GM21528 (cell line): ENCODE data around the gene DACT3.
A peak's percentile ranks its signal among the peaks of the same experiment; 100 is the strongest.

ENCODE experiments used
- ATAC-seq: cut with Tn5 transposase; IDR thresholded peaks from one replicate; pipeline ENCODE4 v1.9.1; 2021; ENCODE audit warnings: mild to moderate bottlenecking, moderate library complexity; ENCODE audit not compliant: unreplicated experiment, low FRiP score

Gene DACT3, protein sequence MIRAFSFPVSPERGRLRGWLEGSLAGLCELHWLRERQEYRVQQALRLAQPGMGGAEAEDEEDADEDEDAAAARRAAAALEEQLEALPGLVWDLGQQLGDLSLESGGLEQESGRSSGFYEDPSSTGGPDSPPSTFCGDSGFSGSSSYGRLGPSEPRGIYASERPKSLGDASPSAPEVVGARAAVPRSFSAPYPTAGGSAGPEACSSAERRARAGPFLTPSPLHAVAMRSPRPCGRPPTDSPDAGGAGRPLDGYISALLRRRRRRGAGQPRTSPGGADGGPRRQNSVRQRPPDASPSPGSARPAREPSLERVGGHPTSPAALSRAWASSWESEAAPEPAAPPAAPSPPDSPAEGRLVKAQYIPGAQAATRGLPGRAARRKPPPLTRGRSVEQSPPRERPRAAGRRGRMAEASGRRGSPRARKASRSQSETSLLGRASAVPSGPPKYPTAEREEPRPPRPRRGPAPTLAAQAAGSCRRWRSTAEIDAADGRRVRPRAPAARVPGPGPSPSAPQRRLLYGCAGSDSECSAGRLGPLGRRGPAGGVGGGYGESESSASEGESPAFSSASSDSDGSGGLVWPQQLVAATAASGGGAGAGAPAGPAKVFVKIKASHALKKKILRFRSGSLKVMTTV

DNA sequence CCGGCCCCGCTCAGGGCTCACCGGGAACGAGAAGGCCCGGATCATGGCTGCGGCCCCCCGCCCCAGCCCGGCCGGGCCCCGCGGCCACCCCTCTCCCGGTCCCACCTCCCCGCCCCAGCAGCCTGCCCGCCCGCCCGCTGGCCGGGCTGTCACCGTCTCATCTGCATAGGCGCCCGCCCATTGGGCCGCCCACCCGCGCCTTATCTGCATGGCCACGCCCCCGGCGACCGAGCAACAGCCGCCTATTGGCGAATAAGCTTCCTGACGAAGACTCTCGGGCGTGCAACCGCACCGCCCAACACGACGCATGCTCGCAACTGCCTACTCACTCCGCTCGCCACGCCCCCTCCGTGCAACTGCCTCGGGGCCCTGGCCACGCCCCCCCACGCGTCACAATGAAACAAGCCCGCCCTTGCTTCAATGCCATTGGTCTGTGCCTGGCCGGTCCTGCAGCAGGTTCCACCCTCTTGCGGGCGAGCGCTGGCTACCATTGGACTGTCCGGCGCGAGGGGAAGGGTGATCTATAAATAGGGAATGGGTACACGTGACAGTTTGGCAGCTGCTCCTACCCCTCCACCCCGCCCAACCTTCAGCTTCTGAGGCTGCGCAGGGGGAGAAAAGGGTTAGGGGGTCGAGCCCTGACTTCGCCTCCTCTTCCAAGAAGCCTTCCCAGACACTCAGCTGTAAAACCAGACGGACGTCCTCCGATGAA lies at the start of gene DACT3:
DACT3 (minus strand) TSS at position 163 of the 712 bp plus-strand sequence; CDS start at position 45, 118 bp downstream.
- ATAC-seq, result peak; percentile 89

DNA sequence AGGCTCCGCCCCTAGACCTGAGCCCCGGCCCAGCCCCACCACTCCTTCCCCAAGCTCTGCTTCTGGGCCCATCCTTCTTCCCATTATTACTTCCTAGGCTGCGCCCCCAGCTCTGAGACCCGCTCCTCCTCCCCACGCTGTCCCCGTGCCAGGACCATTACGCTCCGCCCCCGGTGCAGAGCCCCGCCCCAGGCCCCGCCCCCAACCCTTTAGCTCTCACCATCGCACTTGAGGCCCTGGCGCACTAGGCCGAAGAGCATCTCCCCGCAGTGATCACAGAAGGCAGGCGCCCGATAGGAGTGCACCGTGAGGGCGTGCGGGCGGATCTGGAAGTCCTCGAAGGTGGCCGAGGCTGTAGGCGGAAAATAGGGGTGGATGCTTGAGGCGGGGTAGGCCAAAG lies 49.7 kb upstream of the DACT3 start:
- no peak for ATAC-seq

DNA sequence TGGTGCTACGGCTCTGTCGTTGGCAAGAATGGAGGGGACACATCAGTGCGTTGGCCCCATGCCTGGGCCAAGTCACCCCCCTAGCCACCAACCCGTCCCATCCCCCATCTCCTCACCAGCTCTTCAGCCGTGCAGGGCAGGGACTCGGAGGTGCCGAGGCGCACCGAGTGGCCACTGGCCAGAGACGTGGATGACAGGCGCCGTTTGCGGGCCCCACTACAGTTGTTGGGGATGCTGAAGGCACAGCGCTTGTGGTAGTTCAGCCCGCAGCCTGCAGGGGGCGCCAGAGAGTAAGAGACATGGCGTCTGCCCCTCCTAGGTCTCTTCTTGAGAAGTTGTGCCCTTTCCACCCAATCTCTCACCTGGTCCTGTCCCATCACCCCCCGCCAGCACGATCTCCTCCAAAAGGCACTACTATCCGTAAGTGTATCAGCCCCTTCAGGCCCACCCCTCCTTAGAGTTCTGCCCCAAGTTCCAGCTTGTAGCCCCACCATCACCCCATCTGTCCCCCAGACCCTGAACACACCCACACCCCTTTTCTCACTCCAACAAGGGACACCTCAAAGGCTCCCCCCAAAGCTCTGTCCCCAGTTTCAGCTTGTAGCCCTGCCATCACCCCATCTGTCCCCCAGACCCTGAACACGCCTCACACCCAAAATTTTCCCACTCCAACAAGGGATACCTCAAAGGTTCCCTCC lies 43.5 kb upstream of the DACT3 start:
- no peak for ATAC-seq

DNA sequence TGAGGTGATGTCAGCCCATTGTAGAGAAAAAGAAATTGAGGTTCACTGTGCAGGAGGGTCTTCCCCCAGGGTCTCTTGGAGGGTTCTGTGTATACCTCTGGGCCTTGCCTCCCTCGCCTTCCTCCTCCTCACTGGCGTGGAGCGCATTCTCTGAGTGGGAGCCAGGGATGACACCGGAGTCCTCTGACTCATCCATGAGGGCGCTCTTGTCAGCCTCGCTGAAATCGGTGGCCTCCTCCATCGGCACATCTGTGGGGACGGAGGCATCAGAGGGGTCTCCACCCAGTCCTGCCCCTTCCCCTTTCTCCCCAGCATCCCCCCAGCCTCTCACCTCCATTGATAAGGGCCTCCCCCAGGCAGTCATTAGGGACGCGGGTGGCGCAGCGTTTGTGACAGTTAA lies 39.7 kb upstream of the DACT3 start:
- ATAC-seq, result no peak

DNA sequence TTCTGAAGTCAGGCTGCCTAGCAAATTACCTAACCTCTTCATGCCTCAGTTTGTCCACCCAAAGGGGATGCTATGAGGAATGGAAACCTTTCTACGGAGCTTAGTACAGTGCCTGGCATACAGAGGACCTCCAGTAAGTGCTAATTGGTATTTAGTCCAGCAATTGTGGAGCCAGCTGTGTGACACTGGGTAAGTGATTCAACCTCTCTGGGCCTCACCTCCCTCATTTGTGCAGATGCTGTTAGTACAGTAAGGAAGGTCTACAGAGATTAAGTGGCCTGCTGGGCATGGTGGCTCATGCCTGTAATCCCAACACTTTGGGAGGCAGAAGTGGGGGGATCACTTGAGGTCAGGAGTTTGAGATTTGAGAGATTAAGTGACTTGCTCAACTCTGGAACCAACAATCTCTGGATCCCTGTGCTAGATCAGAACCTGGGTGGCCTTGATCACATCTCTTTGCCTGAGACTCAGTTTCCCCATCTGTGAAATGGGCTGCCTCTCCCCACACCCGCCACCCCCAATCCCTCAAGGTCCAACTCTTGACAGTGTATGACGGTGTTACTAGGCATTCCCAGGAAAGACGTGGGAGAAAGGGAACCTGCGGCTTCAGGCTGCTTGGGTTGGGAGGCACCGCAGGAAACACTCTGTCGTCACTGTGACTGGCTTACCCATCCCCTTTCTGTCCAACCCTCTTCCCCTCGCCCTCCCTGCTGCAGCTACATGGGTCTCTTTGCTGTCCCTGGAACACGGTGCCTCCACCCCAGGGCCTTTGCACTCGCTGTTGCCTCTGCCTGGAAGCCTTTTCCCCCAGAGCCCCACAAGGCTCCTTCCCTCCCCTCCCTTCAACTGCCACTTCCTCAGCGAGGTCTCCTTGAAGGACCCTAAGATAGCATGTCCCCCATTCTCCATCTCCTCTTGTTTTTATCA lies 37.7 kb upstream of the DACT3 start:
- no peak for ATAC-seq

DNA sequence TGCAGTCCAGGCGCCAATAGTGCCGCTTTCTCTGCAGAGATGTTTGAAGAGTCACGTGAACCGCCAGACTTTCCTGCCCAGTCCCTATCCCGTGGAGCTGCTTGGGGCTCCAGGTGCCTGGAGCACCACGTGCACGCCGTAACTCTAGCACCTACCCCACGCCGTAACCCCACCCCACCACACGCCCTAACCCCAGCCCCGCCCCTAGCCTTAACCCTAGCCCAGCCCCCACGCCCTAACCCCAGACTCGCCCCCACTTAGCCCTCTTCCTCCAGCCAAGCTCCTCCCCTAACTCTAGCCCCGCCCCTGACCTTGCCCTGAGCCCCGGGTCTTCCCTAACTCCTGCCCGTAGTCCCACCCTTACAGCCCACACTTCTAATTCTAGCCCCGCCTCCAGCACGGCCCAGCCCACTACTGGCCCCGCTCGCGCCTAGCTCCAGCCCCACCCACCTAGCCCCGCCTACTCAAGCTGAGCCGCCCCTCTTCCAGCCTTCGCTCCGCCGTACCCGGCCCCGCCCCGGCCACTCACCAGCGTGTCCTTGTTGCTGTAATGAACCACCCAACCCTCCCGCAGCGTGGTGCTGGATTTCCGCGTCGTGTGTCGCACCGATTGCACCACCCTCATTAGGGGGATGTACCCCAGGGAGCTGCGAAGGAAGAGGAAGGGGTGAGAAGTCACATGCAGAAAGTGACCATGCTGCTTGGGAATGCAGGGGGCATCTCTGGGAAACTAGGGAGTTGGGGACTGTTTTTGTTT lies 36.4 kb upstream of the DACT3 start:
- no peak for ATAC-seq

DNA sequence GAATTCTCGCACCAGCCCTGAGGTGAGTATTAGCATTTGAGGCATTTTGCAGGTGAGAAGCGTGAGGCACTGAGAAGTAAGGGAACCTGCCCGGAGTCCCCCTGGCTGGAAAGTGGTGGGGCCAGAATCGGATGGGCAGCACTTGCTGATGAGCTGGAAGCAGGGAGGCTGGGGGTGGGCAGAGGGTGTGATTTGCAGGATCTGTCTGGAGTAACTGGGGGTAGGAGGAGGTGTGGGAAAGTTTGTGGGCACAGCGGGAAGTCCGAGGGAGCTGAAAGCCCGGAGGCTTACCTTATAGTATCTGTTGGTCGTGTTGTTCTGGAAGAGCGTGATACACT lies 35.9 kb upstream of the DACT3 start:
- ATAC-seq, result no peak

DNA sequence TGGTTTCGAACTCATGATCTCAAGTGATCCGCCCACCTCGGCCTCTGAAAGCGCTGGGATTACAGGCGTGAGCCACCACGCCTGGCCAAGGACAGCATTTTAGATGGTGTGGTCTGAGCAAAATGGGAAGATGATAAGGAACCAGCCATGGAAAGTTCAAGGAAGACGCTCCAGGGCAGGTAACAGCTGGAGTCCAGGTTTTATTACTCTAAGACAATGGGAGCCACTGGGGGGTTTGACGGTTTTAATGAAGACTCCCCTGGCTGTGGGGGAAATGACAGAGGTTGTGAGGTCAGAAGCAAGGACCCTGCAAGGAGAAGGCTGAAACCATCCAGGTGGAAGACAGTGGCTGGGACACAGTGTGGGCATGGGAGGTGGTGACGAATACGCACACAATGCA lies 35.1 kb upstream of the DACT3 start:
- ATAC-seq, result no peak

DNA sequence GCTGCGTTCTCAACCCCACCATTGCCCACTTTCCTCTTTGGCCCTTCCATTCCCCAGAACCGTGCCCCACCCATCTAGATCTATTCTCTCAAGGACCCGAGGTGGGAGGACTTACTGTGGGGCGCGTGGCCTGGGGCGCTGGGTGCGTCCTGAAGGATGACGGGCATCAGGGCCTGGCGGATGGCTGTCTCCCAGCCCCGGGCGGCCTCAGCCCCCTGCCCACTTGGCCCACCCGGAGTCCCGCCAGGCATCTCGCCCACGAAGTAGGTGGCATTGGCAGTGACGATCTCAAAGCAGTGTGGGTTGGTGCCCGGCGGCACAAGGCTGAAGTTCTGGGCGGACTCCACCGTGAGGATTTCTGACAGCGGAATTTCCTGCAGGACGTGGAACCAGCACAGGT lies 32.8 kb upstream of the DACT3 start:
- ATAC-seq, result no peak

DNA sequence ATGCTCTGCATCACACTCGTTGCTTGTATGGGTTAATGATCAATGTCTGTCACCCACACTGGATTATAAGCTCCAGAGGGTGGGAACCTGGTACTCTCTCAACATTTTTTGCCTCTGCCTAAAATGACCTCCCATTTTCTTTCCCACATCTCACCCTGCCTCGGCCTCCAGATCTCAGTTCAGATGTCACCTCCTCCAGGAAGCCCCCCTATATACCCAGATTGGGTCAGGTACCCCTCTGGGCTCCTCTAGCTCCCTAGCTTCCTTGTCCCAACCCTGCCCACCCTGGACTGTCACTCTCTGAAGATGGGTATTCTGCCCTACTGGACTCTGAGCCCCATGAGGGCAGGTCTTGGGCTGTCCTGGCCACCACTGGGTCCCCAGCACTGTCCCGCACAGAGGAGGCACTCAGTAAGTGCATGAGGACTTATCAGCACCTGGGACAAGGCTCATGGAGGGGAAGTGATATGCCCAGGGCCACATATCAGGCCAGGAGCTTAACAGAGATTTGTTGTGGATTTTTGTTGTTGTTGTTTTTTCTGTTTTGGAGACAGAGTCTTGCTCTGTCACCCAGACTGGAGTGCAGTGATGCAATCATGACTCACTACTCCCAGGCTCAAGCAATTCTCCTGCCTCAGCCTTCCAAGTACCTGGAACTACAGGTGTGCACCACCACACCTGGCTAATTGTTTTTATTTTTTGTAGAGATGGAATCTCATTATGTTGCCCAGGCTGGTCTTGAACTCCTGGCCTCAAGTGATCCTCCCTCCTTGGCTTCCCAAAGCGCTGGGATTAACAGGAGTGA lies 32.1 kb upstream of the DACT3 start:
- ATAC-seq, result no peak

DNA sequence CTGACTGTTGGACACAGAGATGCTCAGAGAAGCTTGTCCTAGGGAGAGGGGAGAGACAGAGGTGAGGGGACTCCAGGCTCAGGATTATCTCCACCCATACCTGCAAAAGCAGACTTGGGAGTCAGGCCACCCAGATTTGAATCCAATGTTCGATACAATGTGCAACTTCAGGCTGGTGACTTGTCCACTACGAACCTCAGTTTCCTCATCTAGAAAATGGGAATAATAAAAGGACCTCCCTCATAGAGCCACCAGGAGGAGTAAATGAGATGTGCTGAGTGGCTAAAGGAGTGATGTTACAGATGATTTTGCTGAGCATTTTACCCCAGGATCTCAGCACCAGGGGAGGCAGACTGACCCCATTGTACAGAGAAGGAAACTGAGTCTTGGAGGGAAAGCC lies 31.0 kb upstream of the DACT3 start:
- no peak for ATAC-seq

DNA sequence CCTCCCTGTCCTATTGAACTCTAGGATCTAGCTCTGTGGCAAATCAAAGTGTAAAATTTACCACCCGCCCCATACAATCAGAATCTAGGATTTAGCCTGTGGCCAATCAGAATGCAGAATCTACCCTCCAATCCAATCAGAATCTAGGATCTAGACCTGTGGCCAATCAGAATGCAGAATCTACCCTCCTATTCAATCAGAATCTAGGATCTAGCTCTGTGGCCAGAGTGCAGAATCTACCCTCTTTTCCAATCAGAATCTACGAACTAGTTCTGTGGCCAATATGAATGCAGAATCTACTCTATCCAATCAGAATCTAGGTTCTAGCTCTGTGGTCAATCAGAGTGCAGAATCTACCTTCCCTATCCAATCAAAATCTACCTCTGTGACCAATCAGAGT lies 30.1 kb upstream of the DACT3 start:
- no peak for ATAC-seq

DNA sequence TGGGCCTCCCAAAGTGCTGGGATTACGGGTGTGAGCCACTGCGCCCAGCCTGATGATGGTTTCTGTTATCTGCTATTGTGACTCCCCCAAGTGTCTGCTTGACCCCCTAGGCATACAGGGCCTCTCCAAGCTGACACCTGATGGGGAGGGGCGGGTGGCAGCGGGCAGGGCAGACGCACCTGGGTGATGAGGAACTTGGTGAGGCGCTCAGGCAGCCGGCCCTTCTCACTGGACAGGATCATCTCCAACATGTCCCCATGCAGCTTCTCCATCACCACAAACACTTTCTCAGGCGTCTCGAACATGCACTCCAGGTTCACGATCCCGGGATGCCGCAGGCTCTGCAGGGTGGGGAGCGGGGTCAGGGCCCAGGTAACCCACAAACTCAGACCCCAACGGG lies 28.4 kb upstream of the DACT3 start:
- no peak for ATAC-seq

DNA sequence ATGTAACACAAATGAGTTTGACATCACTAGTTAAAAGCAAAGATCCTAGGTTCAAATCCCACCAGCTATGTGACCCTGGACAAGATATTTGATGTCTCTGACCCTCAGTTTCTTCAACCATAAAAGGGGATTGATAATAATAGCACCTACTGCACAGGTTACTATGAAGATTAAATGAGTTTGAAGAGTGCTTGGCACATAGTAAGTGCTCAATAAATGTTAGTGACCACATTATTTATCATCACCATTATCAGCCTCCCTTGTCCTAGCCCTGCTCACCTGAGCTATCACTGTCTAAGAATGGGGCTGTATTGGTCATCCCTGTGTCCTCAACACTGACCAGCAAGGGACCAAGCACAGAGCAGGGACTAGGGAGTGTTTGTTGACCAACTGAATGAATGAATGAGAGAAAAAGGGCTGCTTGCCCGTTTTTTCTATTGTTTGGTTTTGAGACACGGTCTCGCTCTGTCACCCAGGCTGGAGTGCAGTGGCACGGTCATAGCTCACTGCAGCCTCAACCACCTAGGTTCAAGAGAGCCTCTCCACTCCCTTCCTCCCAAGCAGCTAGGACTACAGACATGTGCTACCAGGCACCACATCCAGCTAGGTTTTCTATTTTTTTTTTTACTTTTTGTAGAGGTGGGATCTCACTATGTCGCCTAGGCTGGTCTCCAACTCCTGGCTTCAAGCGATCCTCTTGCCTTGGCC lies 26.6 kb upstream of the DACT3 start:
- no peak for ATAC-seq

DNA sequence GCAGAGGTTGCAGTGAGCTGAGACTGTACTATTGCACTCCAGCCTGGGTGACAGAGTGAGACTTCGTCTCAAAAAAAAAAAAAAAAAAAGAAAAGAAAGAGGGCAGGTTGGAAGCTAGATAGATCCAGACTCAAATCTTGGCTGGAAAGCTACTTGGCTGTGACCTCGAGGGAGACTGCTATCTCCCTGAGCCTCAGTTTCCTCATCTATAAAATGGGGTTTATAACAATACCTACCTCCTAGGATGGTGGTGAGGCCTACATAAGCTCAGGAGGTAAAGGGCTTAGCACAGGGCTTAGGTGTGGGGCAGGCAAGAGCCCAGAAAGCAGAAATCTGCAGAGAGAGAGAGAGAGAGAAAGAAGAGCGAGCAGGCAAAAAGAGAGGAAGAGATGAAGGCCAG lies 24.2 kb upstream of the DACT3 start:
- no peak for ATAC-seq

DNA sequence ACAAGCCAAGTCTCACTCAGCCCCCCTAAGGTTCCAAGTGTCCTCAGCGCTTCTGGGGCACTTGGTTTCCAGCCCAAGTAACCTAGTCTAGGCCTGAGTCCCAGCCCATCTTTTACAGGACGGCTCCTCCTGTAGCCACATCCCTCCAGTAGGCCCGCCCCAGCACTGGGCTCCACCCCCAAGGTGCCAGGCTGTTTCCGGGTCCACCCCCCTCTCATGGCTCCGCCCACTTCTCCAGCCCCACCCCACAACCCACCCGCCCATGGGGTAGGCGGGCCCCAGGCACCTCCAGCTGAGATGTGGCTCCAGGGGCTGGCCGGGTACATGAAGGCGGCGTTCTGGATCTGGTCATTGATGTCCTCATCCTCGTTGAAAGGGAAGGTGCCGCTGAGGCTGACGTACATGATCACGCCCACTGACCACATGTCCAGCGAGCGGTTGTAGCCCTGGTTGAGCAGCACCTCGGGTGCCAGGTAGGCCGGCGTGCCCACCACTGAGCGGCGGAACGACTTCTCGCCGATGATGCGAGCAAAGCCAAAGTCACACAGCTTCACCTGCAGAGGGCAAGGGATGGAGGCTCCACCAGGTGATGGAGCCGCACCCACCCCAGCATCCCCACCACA lies 17.2 kb upstream of the DACT3 start:
- no peak for ATAC-seq

DNA sequence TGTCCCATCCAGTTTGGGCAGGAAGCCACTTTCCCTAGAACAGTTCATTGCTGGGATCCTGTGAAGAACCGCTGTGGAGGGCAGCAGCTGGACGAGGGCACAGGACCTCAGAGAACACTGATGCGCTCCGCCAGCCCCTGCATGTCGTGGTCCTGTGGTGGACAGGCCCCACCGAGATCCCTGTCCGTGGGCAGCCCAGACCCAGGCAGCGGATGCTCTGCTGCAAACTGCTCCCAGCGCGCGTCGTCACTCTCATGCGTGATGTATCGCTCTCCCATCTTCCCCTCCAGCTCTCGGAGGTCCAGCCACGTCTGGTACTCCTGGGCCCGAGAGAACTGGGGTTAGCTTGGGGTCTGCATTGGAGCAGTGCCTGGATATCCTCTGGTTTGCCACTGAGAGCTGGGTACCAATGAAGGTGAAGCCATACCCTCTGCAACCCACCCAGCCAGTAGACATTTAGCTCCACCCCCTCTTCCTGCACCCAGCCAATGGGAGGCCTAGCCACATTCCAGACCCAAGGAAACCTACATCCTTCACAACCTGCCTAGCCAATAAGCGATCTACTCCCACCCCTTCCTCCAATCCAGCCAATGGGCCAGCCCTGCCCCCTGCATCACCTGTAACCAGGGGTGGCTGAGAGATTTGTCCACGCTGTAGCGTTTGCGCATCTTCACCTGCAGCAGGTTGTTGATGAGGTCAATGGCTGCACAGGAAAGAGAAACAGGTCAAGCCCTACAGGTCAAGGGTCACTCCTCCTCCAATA lies 13.6 kb upstream of the DACT3 start:
- no peak for ATAC-seq
